ENCODE measurements around the gene PLA2G7.

The PLA2G7 gene

GRCh38 chr6:46687619-46688097 lies 47.5 kb downstream of the PLA2G7 start, which contains the start of gene TDRD6:
Gene TDRD6 (plus strand): TSS chr6:46687885. CDS start chr6:46688129, 244 bp downstream.
- H3K9me3 ChIP-seq (ENCODE audit: control insufficient read depth, insufficient read depth, low read length): no peaks in the 10 kb centered on the region
- no peaks in the 10 kb centered on the region for H3K27me3 ChIP-seq (ENCODE audit: control insufficient read depth, insufficient read depth, low read length)
- H3K4me3 ChIP-seq (ENCODE audit: low read depth, low read length): no peak within 1 kb of the TSS
- no peak within 1 kb of the TSS for H3K27ac ChIP-seq (ENCODE audit: low read depth, low read length)
- no peaks in the 10 kb centered on the region for H3K36me3 ChIP-seq (ENCODE audit: control insufficient read depth, insufficient read depth, low read length)
- no peak within 1 kb of the TSS for H3K9ac ChIP-seq (ENCODE audit: low read depth, low read length)
- H3K4me1 ChIP-seq (ENCODE audit: control insufficient read depth, insufficient read depth, low read length): no peaks in the 10 kb centered on the region

DNA sequence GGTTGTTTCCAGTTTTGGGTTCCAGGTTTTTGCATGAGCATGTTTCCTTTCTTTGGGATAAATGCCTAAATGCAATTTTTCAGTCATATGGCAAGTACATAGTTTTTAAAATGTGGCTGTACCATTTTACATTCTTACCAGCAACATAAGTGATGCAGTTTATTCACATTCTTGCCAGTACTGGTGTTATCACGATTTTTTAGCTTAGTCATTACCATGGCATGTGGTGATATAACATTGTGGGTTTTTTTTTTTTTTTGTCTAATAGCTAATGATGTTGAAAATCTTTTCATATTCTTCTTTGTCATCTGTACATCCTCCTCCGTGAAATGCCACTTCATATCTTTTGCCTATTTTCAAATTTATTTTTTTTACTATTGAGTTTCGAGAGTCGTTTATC lies 50.4 kb downstream of the PLA2G7 start:
- Histone ChIP-seq H3K4me3 (ENCODE audit: low read depth, low read length) (no peak overlapping the region), H3K4me1 (ENCODE audit: control insufficient read depth, insufficient read depth, low read length) (no peaks in the 10 kb centered on the region), H3K27me3 (ENCODE audit: control insufficient read depth, insufficient read depth, low read length) (no peaks in the 10 kb centered on the region), H3K27ac (ENCODE audit: low read depth, low read length) (no peak overlapping the region), H3K9ac (ENCODE audit: low read depth, low read length) (no peak overlapping the region), H3K9me3 (ENCODE audit: control insufficient read depth, insufficient read depth, low read length) (no peaks in the 10 kb centered on the region), H3K36me3 (ENCODE audit: control insufficient read depth, insufficient read depth, low read length) (no peaks in the 10 kb centered on the region)

DNA sequence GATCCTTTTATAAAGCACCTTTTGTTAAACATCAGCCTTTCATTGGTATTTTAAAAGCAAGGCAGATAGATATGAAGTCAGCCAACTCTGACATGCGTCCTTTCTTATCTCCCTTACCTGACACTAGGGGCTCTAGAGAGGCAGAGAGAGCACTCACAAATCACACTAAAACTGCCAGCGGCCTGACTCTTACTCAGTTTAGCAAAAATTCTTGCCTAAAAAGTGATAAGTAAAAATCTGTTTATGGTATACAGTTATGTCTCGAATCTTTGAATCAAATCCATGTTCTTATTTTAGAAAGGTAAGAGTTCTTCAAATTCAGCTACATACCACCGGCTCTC lies 57.9 kb downstream of the PLA2G7 start:
- peaks cover 4% of the 10 kb centered on the region; the same call in 1 of the 2 replicates for H3K4me1 ChIP-seq (ENCODE audit: control insufficient read depth, insufficient read depth, low read length)
- H3K9me3 ChIP-seq (ENCODE audit: control insufficient read depth, insufficient read depth, low read length): no peaks in the 10 kb centered on the region
- no peaks in the 10 kb centered on the region for H3K27me3 ChIP-seq (ENCODE audit: control insufficient read depth, insufficient read depth, low read length)
- H3K4me3 ChIP-seq (ENCODE audit: low read depth, low read length): no peak overlapping the region
- no peaks in the 10 kb centered on the region for H3K36me3 ChIP-seq (ENCODE audit: control insufficient read depth, insufficient read depth, low read length)
- no peak overlapping the region for H3K27ac ChIP-seq (ENCODE audit: low read depth, low read length)
- no peak overlapping the region for H3K9ac ChIP-seq (ENCODE audit: low read depth, low read length)

DNA sequence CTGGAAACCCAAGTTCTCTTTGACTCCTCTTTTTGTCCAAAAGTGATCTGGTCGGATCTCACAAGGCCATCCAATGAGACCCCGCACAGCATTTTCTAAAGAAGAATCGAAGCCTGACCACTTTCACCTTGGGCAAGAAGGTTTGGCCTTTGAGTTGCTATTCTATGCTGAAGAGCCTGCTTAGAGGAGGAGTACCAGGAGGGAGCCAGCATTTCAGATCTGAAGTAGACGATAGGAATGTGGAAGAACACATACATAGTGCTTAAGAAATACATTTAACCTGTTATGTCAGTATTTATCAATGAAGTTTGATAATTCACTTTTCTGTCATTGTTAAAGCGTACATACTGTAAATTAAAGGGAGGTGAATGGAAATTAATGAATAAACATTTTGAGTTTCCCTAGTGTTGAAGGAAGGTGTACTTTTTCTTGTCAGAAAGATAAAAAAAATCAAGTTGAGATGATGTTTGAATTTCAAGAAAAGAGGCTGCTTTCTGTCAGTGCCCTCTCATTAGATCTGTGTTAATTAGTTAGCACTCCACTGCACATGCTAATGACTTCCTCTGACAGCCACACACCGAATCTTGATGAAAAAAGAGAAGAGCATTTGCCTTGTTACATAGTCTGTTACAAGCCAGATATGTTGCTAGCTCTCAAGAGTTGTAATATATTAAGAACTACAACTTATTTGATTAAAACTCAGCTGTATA lies 58.4 kb downstream of the PLA2G7 start:
- no peaks in the 10 kb centered on the region for H3K27me3 ChIP-seq (ENCODE audit: control insufficient read depth, insufficient read depth, low read length)
- no peak overlapping the region for H3K27ac ChIP-seq (ENCODE audit: low read depth, low read length)
- H3K9me3 ChIP-seq (ENCODE audit: control insufficient read depth, insufficient read depth, low read length): no peaks in the 10 kb centered on the region
- H3K36me3 ChIP-seq (ENCODE audit: control insufficient read depth, insufficient read depth, low read length): no peaks in the 10 kb centered on the region
- peaks cover 4% of the 10 kb centered on the region; the same call in 1 of the 2 replicates for H3K4me1 ChIP-seq (ENCODE audit: control insufficient read depth, insufficient read depth, low read length)
- H3K4me3 ChIP-seq (ENCODE audit: low read depth, low read length): no peak overlapping the region
- H3K9ac ChIP-seq (ENCODE audit: low read depth, low read length): no peak overlapping the region

DNA sequence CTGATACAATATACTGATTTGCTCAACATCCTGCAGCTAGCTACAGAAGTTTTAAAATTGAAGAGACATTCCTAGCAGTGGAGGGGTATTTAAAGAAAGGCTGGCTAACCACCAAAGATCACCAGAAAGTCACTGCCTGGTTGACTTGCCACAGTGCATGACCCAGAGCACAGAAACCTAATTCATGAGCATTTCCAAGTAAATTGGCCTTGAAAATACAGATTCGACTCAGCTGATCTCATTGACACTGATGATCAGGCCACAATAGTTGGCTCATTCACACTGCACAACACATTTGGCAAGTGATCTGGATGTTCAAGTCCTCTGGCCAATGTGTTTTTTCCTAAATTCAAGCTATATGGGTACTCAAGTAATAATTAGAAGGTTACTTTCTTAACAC lies 60.8 kb downstream of the PLA2G7 start:
- Histone ChIP-seq H3K27me3 (ENCODE audit: control insufficient read depth, insufficient read depth, low read length) (no peaks in the 10 kb centered on the region), H3K27ac (ENCODE audit: low read depth, low read length) (no peak overlapping the region), H3K4me3 (ENCODE audit: low read depth, low read length) (no peak overlapping the region), H3K9ac (ENCODE audit: low read depth, low read length) (no peak overlapping the region), H3K4me1 (ENCODE audit: control insufficient read depth, insufficient read depth, low read length) (peaks cover 4% of the 10 kb centered on the region; the same call in 1 of the 2 replicates), H3K36me3 (ENCODE audit: control insufficient read depth, insufficient read depth, low read length) (no peaks in the 10 kb centered on the region), H3K9me3 (ENCODE audit: control insufficient read depth, insufficient read depth, low read length) (no peaks in the 10 kb centered on the region)

DNA sequence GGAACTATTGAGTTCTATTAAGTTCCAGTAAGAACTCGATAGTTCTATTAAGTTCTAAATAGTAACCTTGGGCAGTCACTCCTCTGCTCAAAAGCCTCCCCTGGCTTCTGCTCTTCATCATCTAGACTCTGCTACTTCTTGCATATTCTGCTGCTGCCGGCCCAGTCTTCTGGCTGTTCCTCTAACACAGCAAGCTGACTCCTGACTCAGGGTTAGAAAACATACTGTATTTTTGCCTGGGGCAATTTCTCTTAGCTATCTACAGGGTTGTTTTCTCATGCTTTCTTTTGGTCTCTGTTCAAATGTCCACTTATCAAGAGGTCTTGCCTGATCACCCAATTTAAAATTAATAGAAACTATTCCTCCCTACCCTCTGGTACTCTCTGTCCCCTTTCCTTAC lies 67.8 kb downstream of the PLA2G7 start:
- Histone ChIP-seq H3K9ac (ENCODE audit: low read depth, low read length) (no peak overlapping the region), H3K27ac (ENCODE audit: low read depth, low read length) (no peak overlapping the region), H3K36me3 (ENCODE audit: control insufficient read depth, insufficient read depth, low read length) (no peaks in the 10 kb centered on the region), H3K27me3 (ENCODE audit: control insufficient read depth, insufficient read depth, low read length) (no peaks in the 10 kb centered on the region), H3K9me3 (ENCODE audit: control insufficient read depth, insufficient read depth, low read length) (no peaks in the 10 kb centered on the region), H3K4me3 (ENCODE audit: low read depth, low read length) (no peak overlapping the region), H3K4me1 (ENCODE audit: control insufficient read depth, insufficient read depth, low read length) (no peaks in the 10 kb centered on the region)

DNA sequence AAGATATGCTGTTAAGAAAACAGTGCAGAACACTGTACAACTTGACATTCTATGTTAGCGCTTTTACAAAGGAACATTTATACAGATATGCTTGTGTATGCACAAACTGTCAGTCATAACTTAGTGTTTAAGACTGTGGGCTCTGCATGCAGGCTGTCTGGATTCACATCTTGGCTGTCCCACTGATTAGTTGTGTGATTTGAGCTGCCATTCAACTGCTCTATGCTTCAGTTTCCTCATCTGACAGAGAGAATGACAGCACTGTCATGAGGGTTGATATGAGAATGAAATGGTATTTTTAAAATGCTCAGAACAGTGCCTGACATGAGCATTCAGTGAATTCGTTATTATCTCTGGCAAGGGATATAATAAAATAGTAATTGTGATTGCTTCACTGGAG lies 73.7 kb downstream of the PLA2G7 start:
- no peak overlapping the region for H3K27ac ChIP-seq (ENCODE audit: low read depth, low read length)
- no peak overlapping the region for H3K9ac ChIP-seq (ENCODE audit: low read depth, low read length)
- no peaks in the 10 kb centered on the region for H3K9me3 ChIP-seq (ENCODE audit: control insufficient read depth, insufficient read depth, low read length)
- H3K36me3 ChIP-seq (ENCODE audit: control insufficient read depth, insufficient read depth, low read length): no peaks in the 10 kb centered on the region
- H3K4me1 ChIP-seq (ENCODE audit: control insufficient read depth, insufficient read depth, low read length): no peaks in the 10 kb centered on the region
- H3K4me3 ChIP-seq (ENCODE audit: low read depth, low read length): no peak overlapping the region
- H3K27me3 ChIP-seq (ENCODE audit: control insufficient read depth, insufficient read depth, low read length): no peaks in the 10 kb centered on the region

GRCh38 chr6:46657642-46658041 lies 77.5 kb downstream of the PLA2G7 start:
- Histone ChIP-seq H3K27me3 (ENCODE audit: control insufficient read depth, insufficient read depth, low read length) (peaks cover 17% of the 10 kb centered on the region), H3K9ac (ENCODE audit: low read depth, low read length) (no peak overlapping the region), H3K9me3 (ENCODE audit: control insufficient read depth, insufficient read depth, low read length) (no peaks in the 10 kb centered on the region), H3K27ac (ENCODE audit: low read depth, low read length) (no peak overlapping the region), H3K36me3 (ENCODE audit: control insufficient read depth, insufficient read depth, low read length) (no peaks in the 10 kb centered on the region), H3K4me1 (ENCODE audit: control insufficient read depth, insufficient read depth, low read length) (peaks cover 4% of the 10 kb centered on the region; the same call in 1 of the 2 replicates), H3K4me3 (ENCODE audit: low read depth, low read length) (no peak overlapping the region)

DNA sequence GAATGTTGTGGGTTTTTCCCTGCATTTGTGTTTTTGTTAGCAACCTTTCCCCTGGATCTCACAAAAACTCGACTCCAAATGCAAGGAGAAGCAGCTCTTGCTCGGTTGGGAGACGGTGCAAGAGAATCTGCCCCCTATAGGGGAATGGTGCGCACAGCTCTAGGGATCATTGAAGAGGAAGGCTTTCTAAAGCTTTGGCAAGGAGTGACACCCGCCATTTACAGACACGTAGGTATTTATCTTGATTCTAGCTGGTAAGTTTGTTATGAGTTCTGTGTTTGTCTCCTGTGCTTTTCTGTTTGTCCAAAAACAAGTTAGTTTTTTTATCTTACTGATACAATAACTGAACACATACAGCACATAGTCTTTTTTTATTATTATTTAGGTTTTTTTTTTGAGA lies 79.4 kb downstream of the PLA2G7 start:
- no peak overlapping the region for H3K4me3 ChIP-seq (ENCODE audit: low read depth, low read length)

More for the DNA sequence above, 79.4 kb downstream of the PLA2G7 start:
- H3K4me1 ChIP-seq (ENCODE audit: control insufficient read depth, insufficient read depth, low read length): peaks cover 11% of the 10 kb centered on the region; the same call in 1 of the 2 replicates
- no peaks in the 10 kb centered on the region for H3K9me3 ChIP-seq (ENCODE audit: control insufficient read depth, insufficient read depth, low read length)
- no peak overlapping the region for H3K9ac ChIP-seq (ENCODE audit: low read depth, low read length)
- H3K27me3 ChIP-seq (ENCODE audit: control insufficient read depth, insufficient read depth, low read length): peaks cover 17% of the 10 kb centered on the region
- no peak overlapping the region for H3K27ac ChIP-seq (ENCODE audit: low read depth, low read length)
- no peaks in the 10 kb centered on the region for H3K36me3 ChIP-seq (ENCODE audit: control insufficient read depth, insufficient read depth, low read length)
